H9 (cell line): Measurements from ENCODE around the gene RFNG. TPM values are rescaled to one million over a fixed set of nuclear protein-coding genes. Genes with fewer than 3 reads are reported as not detected.

Source experiments
- DNase-seq: peaks from one replicate; pipeline ENCODE4 v3.0.0-alpha.2; 2017
- H2AFZ ChIP-seq: one replicate; pipeline ENCODE4 v1.6.1; 2013; ENCODE audit warnings: mild to moderate bottlenecking, low read length, control low read depth, moderate library complexity
- H2AK5ac ChIP-seq: 2 replicates; pipeline ENCODE4 v1.6.1; 2013; ENCODE audit warnings: low read length, control low read depth, mixed read lengths; ENCODE audit not compliant: insufficient read length
- H2BK120ac ChIP-seq: one replicate; pipeline ENCODE4 v1.6.1; 2013; ENCODE audit warnings: low read depth, mild to moderate bottlenecking, low read length, control low read depth, inconsistent platforms; ENCODE audit not compliant: poor library complexity, severe bottlenecking
- H2BK12ac ChIP-seq: 2 replicates; pipeline ENCODE4 v1.6.1; 2013; ENCODE audit warnings: low read length, control low read depth, mixed read lengths, low read depth; ENCODE audit not compliant: insufficient read length
- H2BK15ac ChIP-seq: 2 replicates; pipeline ENCODE4 v1.6.1; 2013; ENCODE audit warnings: low read depth, low read length, control low read depth
- H2BK20ac ChIP-seq: one replicate; pipeline ENCODE4 v1.6.1; 2013; ENCODE audit warnings: low read depth, mild to moderate bottlenecking, low read length, control low read depth, inconsistent platforms; ENCODE audit not compliant: poor library complexity, severe bottlenecking
- H2BK5ac ChIP-seq: 2 replicates; pipeline ENCODE4 v1.6.1; 2013; ENCODE audit warnings: low read length, control low read depth, mixed read lengths; ENCODE audit not compliant: insufficient read length
- H3K14ac ChIP-seq: 2 replicates; pipeline ENCODE4 v1.6.1; 2013; ENCODE audit warnings: low read length, control low read depth; ENCODE audit not compliant: insufficient read depth
- H3K18ac ChIP-seq: 2 replicates; pipeline ENCODE4 v1.6.1; 2013; ENCODE audit warnings: low read depth, mild to moderate bottlenecking, mixed read lengths, low read length, control low read depth; ENCODE audit not compliant: insufficient read length
- H3K23ac ChIP-seq: 2 replicates; pipeline ENCODE4 v1.6.1; 2013; ENCODE audit warnings: low read length, control low read depth, mixed read lengths, low read depth; ENCODE audit not compliant: insufficient read length
- H3K23me2 ChIP-seq: 2 replicates; pipeline ENCODE4 v1.6.1; 2013; ENCODE audit warnings: low read depth, mild to moderate bottlenecking, mixed read lengths, low read length, control low read depth; ENCODE audit not compliant: insufficient read length, poor library complexity, severe bottlenecking
- H3K27ac ChIP-seq: 2 replicates; pipeline ENCODE4 v1.5.1; 2013; ENCODE audit warnings: low read length, control low read depth, mixed read lengths, low read depth; ENCODE audit not compliant: insufficient read length
- H3K27me3 ChIP-seq: 2 replicates; pipeline ENCODE4 v1.6.1; 2013; ENCODE audit warnings: low read length, control low read depth, inconsistent platforms; ENCODE audit not compliant: insufficient read depth
- H3K4ac ChIP-seq: 2 replicates; pipeline ENCODE4 v1.6.1; 2013; ENCODE audit warnings: low read depth, mild to moderate bottlenecking, control low read depth, inconsistent platforms, low read length, moderate library complexity
- H3K4me1 ChIP-seq: 2 replicates; pipeline ENCODE4 v1.6.1; 2013; ENCODE audit warnings: low read length, control low read depth, inconsistent platforms; ENCODE audit not compliant: insufficient read depth
- H3K4me2 ChIP-seq: 2 replicates; pipeline ENCODE4 v1.6.1; 2013; ENCODE audit warnings: low read length, control low read depth, mixed read lengths; ENCODE audit not compliant: insufficient read length, insufficient read depth
- H3K56ac ChIP-seq: 2 replicates; pipeline ENCODE4 v1.6.1; 2013; ENCODE audit warnings: low read depth, mild to moderate bottlenecking, mixed read lengths, low read length, control low read depth; ENCODE audit not compliant: insufficient read length
- H3K79me1 ChIP-seq: 2 replicates; pipeline ENCODE4 v1.6.1; 2013; ENCODE audit warnings: low read depth, mild to moderate bottlenecking, moderate library complexity, low read length, control low read depth, inconsistent platforms; ENCODE audit not compliant: insufficient read depth, poor library complexity, severe bottlenecking
- H3K79me2 ChIP-seq: 2 replicates; pipeline ENCODE4 v1.6.1; 2013; ENCODE audit warnings: low read length, control low read depth, inconsistent platforms; ENCODE audit not compliant: insufficient read depth
- H3K9ac ChIP-seq: 2 replicates; pipeline ENCODE4 v1.6.1; 2013; ENCODE audit warnings: low read length, control low read depth, mixed read lengths; ENCODE audit not compliant: insufficient read length; ENCODE audit errors: extremely low read depth
- H3K9me3 ChIP-seq: one replicate; pipeline ENCODE4 v1.6.1; 2013; ENCODE audit warnings: low read depth, low read length, inconsistent platforms; ENCODE audit not compliant: control insufficient read depth
- H3T11ph ChIP-seq: one replicate; pipeline ENCODE4 v1.6.1; 2013; ENCODE audit warnings: mild to moderate bottlenecking, low read length, control low read depth, inconsistent platforms
- H4K20me1 ChIP-seq: one replicate; pipeline ENCODE4 v1.6.1; 2013; ENCODE audit not compliant: control insufficient read depth, insufficient read length, insufficient read depth
- H4K5ac ChIP-seq: 2 replicates; pipeline ENCODE4 v1.6.1; 2013; ENCODE audit warnings: low read depth, mild to moderate bottlenecking, mixed read lengths, low read length, control low read depth; ENCODE audit not compliant: insufficient read length
- H4K8ac ChIP-seq: replicated peaks from 2 replicates; pipeline ENCODE4 v1.6.1; 2013; ENCODE audit warnings: low read length, control low read depth, mixed read lengths, low read depth; ENCODE audit not compliant: insufficient read length
- H4K91ac ChIP-seq: 2 replicates; pipeline ENCODE4 v1.6.1; 2013; ENCODE audit warnings: low read depth, mild to moderate bottlenecking, moderate library complexity, mixed read lengths, low read length, control low read depth; ENCODE audit not compliant: insufficient read length
- H3K27ac Mint-ChIP-seq, 3 experiments: 2 replicates in 2 of 3; 3 replicates in 1 of 3; pipeline ENCODE4 v1.8.0; 2020 to 2021; ENCODE audit warnings: mixed read lengths in 3 of 3, mild to moderate bottlenecking in 1 of 3, moderate library complexity in 1 of 3
- H3K27me3 Mint-ChIP-seq: 2 replicates; pipeline ENCODE4 v1.8.0; 2021; ENCODE audit warnings: low read depth, mild to moderate bottlenecking, moderate library complexity, mixed read lengths
- H3K36me3 Mint-ChIP-seq, 3 experiments: 2 replicates in 2 of 3; 3 replicates in 1 of 3; pipeline ENCODE4 v1.8.0; 2020 to 2021; ENCODE audit warnings: low read depth in 3 of 3, mixed read lengths in 3 of 3; ENCODE audit not compliant: insufficient read depth in 1 of 3
- H3K4me1 Mint-ChIP-seq, 2 experiments: 2 replicates each; pipeline ENCODE4 v1.8.0; 2020; ENCODE audit warnings: mixed read lengths in 2 of 2
- H3K4me3 Mint-ChIP-seq, 2 experiments: 2 replicates in 1 of 2; 3 replicates in 1 of 2; pipeline ENCODE4 v1.8.0; 2020 to 2021; ENCODE audit warnings: mild to moderate bottlenecking in 2 of 2, mixed read lengths in 2 of 2, moderate library complexity in 1 of 2
- H3K9me3 Mint-ChIP-seq, 2 experiments: 2 replicates in 1 of 2; 3 replicates in 1 of 2; pipeline ENCODE4 v1.8.0; 2020; ENCODE audit warnings: mild to moderate bottlenecking in 2 of 2, mixed read lengths in 2 of 2, moderate library complexity in 1 of 2
- WGBS: extraction: QIAGEN DNeasy Blood & Tissue Kit; methylation state at CpG from one replicate; pipeline ENCODE4 v1.1.7; 2013; ENCODE audit warnings: missing lambda C conversion rate, low lambda C conversion rate, mixed read lengths; ENCODE audit not compliant: insufficient read length; ENCODE audit errors: extremely low coverage; 5-methylcytosine and 5-hydroxymethylcytosine counted together
- total RNA-seq: library from RNA; stranded (reverse); gene quantifications from 2 replicates; pipeline ENCODE4 v1.2.1, GENCODE V29; 2021
- TF ChIP-seq, protein P1 (sequence below): fragments of 200-600 bp; sonication (generic); conservative IDR thresholded peaks from 3 replicates; pipeline ENCODE4 v1.8.0; 2021; ENCODE audit warnings: antibody characterized with exemption, mild to moderate bottlenecking

Gene RFNG
- total RNA-seq, 1 experiment from 2014 or later: 34.0 TPM

DNA sequence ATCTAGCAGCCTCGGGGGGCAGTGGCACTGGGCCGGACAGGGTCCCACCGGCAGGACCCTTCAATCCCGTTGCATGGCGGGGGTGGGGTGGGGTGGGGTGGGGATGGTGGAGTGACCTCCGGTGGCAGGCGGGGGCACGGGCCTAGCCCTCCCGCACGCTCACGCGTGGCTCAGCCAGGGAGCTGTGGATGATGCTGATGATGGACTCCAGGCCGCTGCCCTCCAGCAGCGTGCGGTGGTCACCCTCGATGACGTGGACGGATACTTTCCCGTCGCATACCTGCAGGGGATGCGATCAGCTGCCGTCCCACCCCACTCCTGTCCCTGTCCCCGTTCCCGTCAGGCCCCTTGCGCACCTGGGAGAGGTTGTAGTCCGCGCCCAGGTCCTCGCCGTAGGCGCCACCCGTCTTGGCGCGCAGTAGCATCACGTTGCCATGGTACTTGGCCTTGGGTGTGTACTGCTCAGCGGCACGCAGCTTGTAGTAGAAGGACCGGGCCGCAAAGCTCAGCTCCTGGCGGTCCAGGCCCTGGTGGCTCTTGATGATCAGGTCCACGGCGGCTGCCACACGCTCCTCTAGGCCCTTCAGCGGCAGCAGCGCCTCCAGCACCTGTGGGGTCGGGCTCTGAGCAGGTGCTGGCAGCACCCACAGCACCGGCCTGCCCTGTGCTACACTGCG lies 27.5 kb upstream of the RFNG start:
- H3K56ac ChIP-seq: no peak overlapping the region
- no peak overlapping the region for H3K4me2 ChIP-seq
- no peaks in the 10 kb centered on the region for H3K4me1 ChIP-seq
- H2AFZ ChIP-seq: no peak overlapping the region
- no peak overlapping the region for H2BK120ac ChIP-seq
- Mint-ChIP-seq H3K36me3 (peaks cover 20 to 48% (median 46%) of the 10 kb centered on the region in 3 experiments; a peak in 6 of 7 replicates), H3K4me3 (no peak overlapping the region), H3K4me1 (no peaks in the 10 kb centered on the region; a peak in 2 of 4 replicates), H3K27ac (no peak overlapping the region), H3K9me3 (no peaks in the 10 kb centered on the region), H3K27me3 (peaks cover 13% of the 10 kb centered on the region)
- no peak overlapping the region for H3T11ph ChIP-seq
- no CpG with 5 or more reads among the region's 47 CpGs for WGBS
- H4K5ac ChIP-seq: no peak overlapping the region
- no peak overlapping the region for H4K91ac ChIP-seq
- H3K27ac ChIP-seq: no peak overlapping the region
- no peaks in the 10 kb centered on the region for H3K23me2 ChIP-seq
- H2AK5ac ChIP-seq: no peak overlapping the region
- no peak overlapping the region for H2BK15ac ChIP-seq
- no peak overlapping the region for H4K8ac ChIP-seq
- no peaks in the 10 kb centered on the region for H3K27me3 ChIP-seq
- H3K18ac ChIP-seq: no peak overlapping the region
- no peak for DNase-seq
- no peak overlapping the region for H2BK12ac ChIP-seq
- TF ChIP-seq, protein P1, sequence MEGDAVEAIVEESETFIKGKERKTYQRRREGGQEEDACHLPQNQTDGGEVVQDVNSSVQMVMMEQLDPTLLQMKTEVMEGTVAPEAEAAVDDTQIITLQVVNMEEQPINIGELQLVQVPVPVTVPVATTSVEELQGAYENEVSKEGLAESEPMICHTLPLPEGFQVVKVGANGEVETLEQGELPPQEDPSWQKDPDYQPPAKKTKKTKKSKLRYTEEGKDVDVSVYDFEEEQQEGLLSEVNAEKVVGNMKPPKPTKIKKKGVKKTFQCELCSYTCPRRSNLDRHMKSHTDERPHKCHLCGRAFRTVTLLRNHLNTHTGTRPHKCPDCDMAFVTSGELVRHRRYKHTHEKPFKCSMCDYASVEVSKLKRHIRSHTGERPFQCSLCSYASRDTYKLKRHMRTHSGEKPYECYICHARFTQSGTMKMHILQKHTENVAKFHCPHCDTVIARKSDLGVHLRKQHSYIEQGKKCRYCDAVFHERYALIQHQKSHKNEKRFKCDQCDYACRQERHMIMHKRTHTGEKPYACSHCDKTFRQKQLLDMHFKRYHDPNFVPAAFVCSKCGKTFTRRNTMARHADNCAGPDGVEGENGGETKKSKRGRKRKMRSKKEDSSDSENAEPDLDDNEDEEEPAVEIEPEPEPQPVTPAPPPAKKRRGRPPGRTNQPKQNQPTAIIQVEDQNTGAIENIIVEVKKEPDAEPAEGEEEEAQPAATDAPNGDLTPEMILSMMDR: no peak
- no peak overlapping the region for H3K4ac ChIP-seq
- H3K9ac ChIP-seq: no peak overlapping the region
- no peaks in the 10 kb centered on the region for H4K20me1 ChIP-seq
- no peak overlapping the region for H2BK5ac ChIP-seq
- H3K23ac ChIP-seq: no peak overlapping the region
- H3K14ac ChIP-seq: no peak overlapping the region
- no peaks in the 10 kb centered on the region for H3K9me3 ChIP-seq
- H2BK20ac ChIP-seq: no peak overlapping the region
- H3K79me1 ChIP-seq: no peaks in the 10 kb centered on the region
- no peaks in the 10 kb centered on the region for H3K79me2 ChIP-seq
